Neural cell (in vitro differentiated cells): Measurements from ENCODE around the gene OR6C4.
"Not testable (repeated sequence)": the region's sequence is repeated elsewhere in the genome, so short reads cannot be mapped to it uniquely, and the experiment has no call there.

Source experiments
- EP300 ChIP-seq: fragments of 450-650 bp; conservative IDR thresholded peaks from 2 replicates; pipeline ENCODE4 v1.6.1; 2014; ENCODE audit warnings: antibody characterized with exemption, mild to moderate bottlenecking, moderate library complexity; ENCODE audit not compliant: poor library complexity, severe bottlenecking
- EZH2 ChIP-seq: fragments of 200-600, 300-800 bp; shearing (Covaris generic), sonication (generic); IDR thresholded peaks from 2 replicates; pipeline ENCODE4 v1.6.1; 2014; ENCODE audit warnings: antibody characterized with exemption, low read length, borderline replicate concordance, mild to moderate bottlenecking; ENCODE audit not compliant: insufficient read depth, poor library complexity, severe bottlenecking
- MXI1 ChIP-seq: fragments of 450-650 bp; conservative IDR thresholded peaks from 2 replicates; pipeline ENCODE4 v1.6.1; 2014; ENCODE audit warnings: antibody characterized with exemption, mild to moderate bottlenecking; ENCODE audit not compliant: poor library complexity, severe bottlenecking
- POLR2AphosphoS5 ChIP-seq: IDR thresholded peaks from 2 replicates; pipeline ENCODE4 v1.6.1; 2012
- RAD21 ChIP-seq: fragments of 450-650 bp; conservative IDR thresholded peaks from 2 replicates; pipeline ENCODE4 v1.6.1; 2014; ENCODE audit warnings: antibody characterized with exemption, mild to moderate bottlenecking, moderate library complexity
- SMC3 ChIP-seq: fragments of 450-650 bp; conservative IDR thresholded peaks from 2 replicates; pipeline ENCODE4 v1.6.1; 2014; ENCODE audit warnings: antibody characterized with exemption, mild to moderate bottlenecking, moderate library complexity; ENCODE audit not compliant: poor library complexity
- TAF1 ChIP-seq: IDR thresholded peaks from 2 replicates; pipeline ENCODE4 v1.6.1; 2012; ENCODE audit warnings: low read depth
- TF ChIP-seq, protein P1 (sequence below): fragments of 450-650 bp; IDR thresholded peaks from 2 replicates; pipeline ENCODE4 v1.5.1; 2014; ENCODE audit warnings: antibody characterized with exemption, mild to moderate bottlenecking, moderate library complexity; ENCODE audit not compliant: poor library complexity, severe bottlenecking
- TF ChIP-seq, protein P2 (sequence below): IDR thresholded peaks from 2 replicates; pipeline ENCODE4 v1.6.1; 2012; ENCODE audit warnings: borderline replicate concordance

DNA sequence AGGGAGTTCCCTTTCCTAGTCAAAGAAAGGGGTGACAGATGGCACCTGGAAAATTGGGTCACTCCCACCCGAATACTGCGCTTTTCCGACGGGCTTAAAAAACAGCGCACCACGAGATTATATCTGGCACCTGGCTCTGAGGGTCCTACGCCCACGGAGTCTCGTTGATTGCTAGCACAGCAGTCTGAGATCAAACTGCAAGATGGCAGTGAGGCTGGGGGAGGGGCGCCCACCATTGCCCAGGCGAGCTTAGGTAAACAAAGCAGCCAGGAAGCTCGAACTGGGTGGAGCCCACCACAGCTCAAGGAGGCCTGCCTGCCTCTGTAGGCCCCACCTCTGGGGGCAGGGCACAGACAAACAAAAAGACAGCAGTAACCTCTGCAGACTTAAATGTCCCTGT is 40.8 kb downstream of the OR6C4 start:
- TF ChIP-seq, protein P1, sequence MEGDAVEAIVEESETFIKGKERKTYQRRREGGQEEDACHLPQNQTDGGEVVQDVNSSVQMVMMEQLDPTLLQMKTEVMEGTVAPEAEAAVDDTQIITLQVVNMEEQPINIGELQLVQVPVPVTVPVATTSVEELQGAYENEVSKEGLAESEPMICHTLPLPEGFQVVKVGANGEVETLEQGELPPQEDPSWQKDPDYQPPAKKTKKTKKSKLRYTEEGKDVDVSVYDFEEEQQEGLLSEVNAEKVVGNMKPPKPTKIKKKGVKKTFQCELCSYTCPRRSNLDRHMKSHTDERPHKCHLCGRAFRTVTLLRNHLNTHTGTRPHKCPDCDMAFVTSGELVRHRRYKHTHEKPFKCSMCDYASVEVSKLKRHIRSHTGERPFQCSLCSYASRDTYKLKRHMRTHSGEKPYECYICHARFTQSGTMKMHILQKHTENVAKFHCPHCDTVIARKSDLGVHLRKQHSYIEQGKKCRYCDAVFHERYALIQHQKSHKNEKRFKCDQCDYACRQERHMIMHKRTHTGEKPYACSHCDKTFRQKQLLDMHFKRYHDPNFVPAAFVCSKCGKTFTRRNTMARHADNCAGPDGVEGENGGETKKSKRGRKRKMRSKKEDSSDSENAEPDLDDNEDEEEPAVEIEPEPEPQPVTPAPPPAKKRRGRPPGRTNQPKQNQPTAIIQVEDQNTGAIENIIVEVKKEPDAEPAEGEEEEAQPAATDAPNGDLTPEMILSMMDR, result not testable (repeated sequence)
- TF ChIP-seq, protein P2, sequence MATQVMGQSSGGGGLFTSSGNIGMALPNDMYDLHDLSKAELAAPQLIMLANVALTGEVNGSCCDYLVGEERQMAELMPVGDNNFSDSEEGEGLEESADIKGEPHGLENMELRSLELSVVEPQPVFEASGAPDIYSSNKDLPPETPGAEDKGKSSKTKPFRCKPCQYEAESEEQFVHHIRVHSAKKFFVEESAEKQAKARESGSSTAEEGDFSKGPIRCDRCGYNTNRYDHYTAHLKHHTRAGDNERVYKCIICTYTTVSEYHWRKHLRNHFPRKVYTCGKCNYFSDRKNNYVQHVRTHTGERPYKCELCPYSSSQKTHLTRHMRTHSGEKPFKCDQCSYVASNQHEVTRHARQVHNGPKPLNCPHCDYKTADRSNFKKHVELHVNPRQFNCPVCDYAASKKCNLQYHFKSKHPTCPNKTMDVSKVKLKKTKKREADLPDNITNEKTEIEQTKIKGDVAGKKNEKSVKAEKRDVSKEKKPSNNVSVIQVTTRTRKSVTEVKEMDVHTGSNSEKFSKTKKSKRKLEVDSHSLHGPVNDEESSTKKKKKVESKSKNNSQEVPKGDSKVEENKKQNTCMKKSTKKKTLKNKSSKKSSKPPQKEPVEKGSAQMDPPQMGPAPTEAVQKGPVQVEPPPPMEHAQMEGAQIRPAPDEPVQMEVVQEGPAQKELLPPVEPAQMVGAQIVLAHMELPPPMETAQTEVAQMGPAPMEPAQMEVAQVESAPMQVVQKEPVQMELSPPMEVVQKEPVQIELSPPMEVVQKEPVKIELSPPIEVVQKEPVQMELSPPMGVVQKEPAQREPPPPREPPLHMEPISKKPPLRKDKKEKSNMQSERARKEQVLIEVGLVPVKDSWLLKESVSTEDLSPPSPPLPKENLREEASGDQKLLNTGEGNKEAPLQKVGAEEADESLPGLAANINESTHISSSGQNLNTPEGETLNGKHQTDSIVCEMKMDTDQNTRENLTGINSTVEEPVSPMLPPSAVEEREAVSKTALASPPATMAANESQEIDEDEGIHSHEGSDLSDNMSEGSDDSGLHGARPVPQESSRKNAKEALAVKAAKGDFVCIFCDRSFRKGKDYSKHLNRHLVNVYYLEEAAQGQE, result not testable (repeated sequence)
- TF ChIP-seq EZH2, POLR2AphosphoS5, RAD21, SMC3, TAF1, EP300, MXI1: not testable (repeated sequence)
